Fibroblast of peridontal ligament (primary cell): ENCODE data around the gene RNF41.
"Not testable (repeated sequence)": the region's sequence is repeated elsewhere in the genome, so short reads cannot be mapped to it uniquely, and the experiment has no call there.

ENCODE experiments used
- DNase-seq: peaks from one replicate; pipeline ENCODE4 v3.0.0-alpha.2; 2010; ENCODE audit errors: extremely low read depth

Gene RNF41

DNA sequence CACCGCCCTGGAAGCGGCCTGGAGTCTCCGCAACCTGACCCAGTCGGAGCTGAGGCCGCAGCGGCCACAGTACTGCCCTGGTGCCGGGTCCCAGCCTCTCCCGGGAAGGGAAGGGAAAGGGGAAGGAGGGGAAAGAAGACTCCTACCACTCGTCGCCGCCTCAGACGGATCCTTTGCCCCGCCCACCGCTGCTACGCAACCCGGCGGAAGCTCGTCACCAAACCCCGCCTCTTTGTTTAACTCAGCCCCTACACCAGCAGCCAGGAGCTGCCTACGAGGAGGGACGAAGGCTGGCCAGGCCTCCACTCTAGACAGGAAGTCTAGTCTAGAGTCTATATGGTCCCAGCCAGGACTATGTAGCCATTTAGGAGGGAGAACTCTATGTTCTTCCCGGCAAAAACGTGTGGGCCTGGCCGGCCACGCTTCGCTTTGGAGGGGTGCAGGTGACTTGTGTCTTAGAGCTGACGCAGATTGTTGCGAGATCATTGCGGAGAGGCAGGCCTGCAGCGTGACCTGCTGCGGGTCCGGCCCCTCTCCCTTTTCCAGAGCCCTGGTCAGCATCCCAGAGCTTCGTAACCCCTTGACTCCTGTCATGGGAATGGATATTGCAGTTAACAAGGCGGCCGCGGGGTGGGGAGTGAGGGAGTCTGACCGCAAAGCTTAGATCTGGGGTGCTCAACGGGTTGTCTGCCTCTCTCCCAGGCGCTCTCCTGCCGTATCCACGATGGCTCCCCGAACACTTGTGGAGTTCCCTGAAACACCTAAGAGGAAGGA is at the start of gene RNF41:
Gene RNF41 (minus strand): TSS at position 166 of the 774 bp plus-strand sequence. CDS start 7,875 bp downstream, outside the sequence.
- peak; percentile 97 for DNase-seq

DNA sequence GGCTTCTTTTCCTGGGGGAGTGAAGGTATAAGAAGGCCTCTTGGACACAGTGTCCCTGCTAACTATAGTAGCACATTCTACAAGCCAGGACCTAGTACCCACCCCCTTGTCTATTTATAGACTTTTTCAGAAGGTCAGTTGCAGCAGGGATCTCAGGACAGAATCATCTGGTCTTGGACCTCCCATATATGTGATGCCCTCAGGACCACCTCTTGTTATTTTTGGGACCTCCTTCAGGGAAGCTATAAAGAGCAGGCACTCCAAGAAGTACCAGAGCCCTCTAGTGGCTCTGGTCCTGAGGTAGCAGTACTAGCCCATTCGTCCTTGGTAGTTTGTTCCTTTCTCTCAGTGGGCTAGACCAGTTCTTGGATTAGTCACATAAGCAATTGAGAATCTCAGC is 49.3 kb upstream of the RNF41 start:
- DNase-seq = peak; percentile 41

DNA sequence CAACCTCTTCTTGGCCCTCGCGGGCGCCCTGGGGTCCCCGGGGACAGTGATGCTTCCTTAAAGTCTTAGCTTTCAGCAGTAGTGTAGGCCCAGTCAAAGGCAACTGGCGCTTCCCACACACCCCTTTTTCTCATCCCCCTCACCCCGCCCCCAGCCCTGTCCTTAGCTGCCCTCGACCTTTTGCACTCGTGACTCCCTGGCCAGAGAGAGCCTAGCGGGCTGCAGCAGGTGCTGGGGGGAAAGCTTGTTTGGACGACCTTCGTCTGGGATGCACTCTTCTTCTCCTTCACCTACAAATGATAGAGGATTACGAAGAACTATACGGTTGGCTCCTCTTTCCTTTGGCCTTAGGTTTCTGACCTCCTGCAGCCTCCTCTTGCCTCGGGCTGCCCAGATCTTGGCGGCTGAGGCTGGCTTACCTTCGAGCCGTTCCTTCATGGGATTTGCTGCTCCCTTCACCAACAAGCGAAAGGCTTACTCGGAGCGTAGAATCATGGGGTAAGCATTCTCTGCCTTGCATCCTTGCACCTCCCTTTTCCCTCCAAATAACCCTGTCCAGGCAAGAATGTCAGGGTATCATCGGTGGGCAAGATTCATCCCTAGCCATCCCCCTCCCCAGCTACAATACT is 45.8 kb upstream of the RNF41 start:
- no peak for DNase-seq

DNA sequence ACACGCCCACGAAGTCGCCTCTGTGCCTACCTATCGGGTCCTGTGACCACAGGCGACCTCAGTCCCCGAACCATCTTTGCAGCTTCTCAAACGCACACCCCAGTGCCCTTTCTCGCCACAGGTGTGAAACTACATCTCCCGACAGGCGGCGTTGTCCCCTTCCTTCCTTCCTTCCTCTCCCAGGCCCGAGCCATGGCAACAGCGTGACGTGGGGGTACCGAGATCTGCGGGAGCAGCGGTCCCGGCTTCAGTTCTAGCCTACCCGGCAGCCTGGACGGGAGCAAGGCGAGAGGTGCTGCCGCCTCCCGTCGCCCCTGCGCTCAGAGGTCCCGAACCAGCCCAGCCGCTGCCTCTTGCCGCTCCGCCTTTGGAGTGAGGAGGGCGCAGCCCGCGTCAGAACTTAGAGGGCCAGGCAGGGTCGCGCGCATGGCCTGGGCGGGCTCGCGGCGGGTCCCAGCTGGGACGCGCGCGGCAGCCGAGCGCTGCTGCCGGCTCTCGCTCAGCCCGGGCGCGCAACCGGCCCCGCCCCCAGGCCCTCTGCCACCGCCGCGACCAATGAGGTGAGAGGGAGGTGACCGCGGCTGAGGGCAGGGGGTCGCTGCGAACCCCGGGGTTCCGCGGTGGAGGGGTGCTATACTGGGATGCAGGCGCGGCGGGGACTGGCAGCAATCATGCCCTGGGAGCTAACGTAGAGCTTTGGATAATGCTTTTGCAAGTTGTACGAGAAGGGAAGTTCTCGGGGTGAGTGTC is 45.1 kb upstream of the RNF41 start, which contains the start of gene COQ10A:
Gene COQ10A (plus strand): TSS at position 250 of the 750 bp plus-strand sequence. CDS start 177 bp downstream, at position 427.
- peak; percentile 80 for DNase-seq

DNA sequence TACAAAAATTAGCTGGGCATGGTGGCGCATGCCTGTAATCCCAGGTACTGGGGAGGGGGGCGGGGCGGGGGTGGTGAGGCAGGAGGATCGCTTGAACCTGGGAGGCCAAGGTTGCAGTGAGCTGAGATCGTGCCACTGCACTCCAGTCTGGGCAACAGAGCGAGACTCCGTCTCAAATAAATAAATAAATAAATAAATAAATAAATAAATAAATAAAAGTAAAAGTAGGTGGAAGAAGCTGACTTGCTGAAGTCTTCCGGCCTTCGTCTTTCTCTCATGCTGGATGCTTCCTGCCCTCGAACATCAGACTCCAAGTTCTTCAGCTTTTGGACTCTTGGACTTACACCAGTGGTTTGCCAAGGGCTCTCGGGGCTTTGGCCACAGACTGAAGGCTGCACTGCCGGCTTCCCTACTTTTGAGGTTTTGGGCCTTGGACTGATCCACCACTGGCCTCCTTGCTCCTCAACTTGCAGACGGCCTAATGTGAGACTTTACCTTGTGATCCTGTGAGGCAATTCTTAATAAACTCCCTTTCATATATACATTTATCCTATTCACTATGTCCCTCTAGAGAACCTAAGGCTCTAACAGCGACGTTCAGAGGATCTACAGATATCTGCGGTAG is 44.5 kb upstream of the RNF41 start:
- not testable (repeated sequence) for DNase-seq

DNA sequence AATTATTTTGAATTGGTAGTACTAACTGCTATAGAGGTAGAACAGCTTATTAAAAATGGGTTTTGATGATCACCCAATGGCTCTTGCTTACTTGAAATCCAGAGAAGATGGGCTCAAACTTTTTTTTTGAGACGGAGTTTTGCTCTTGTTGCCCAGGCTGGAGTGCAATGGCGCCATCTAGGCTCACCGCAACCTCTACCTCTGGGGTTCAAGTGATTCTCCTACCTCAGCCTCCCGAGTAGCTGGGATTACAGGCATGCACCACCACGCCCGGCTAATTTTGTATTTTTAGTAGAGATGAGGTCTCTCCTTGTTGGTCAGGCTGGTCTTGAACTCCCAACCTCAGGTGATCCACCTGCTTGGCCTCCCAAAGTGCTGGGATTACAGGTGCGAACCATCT is 41.2 kb upstream of the RNF41 start:
- DNase-seq = not testable (repeated sequence)

DNA sequence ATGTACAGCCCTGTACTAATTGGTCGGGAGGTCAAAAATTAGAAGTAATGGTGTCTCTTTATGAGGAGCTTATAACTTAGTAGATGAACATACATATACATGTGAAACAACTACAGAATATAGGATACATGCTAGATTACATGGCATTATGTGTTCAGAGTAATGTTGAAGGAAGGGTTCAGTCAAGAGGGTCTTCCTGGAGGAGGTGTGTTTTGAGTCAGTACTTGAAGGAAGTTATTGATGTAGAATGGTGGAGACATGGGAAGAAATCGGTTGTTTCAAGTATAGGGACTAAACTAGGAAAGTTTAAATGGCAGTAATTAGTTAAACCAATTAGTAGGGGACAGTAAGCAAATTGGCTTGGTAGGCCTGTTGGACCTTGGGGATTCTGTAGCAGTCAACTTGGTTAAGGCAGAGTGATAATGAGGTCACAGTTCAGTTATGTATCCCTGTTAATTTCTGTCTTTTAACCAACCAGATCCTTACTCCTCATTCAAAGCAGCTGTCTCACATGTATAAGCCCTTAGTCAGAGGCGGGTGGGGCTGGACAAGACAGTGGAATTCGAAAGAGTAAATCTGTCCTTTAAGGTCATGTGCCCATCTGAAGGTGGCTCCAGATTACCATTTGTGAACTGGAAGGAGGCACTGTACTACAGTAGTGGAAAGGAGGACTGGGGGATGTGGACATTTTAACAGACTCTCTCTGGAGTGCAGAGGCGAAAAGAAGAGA is 39.9 kb upstream of the RNF41 start:
- peak; percentile 70 for DNase-seq

DNA sequence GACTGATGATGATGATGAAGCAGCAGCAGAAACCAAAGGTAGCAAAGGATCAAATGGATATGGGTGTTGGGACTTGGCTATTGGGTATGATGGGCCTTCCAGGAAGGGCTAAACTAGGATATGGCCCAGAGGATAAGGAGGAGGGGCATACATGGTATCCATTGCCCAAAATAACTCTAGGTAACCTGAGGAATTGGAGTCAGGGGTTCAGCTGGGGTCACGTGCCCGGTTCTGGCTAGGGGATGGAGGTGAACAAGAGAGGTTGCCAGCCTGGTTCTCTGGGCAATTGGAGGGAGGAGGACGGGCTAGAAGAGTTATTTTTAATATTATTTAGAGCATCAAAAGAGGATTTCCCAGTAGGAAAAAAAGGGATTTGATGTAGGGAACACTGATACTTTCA is 39.2 kb upstream of the RNF41 start:
- no peak for DNase-seq

DNA sequence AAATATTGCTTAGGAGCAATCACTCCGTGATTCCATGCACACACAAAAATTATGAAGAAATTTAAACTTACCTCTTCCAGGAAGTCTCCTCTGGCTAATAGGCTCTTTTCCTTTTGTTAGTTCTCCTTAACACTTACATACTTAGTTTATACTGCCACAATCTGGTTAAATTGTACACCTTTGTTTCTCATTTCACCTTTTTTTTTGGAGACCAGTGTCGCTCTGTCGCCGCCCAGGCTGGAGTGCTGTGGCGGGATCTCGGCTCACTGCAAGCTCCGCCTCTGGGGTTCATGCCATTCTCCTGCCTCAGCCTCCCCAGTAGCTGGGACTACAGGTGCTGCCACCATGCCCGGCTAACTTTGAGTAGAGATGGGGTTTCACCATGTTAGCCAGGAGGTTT is 38.7 kb upstream of the RNF41 start:
- no peak for DNase-seq

DNA sequence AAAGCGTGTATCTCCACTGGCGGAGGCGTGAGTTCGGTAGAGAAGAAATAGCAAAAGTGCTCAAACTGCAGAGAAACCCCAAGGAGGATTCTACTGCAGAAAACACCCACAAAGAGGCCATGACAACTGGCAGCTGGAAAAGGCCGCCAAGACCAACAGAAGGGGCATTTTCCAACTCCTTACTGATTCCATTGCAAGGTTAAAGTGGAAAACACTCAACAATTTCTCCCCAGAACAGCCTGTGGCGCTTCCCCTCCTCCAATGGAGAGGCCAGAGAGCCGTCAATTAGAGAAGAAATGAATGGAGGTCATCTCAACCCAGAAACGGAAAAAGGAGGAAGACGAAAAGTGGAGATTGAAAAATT is 37.1 kb upstream of the RNF41 start:
- no peak for DNase-seq

DNA sequence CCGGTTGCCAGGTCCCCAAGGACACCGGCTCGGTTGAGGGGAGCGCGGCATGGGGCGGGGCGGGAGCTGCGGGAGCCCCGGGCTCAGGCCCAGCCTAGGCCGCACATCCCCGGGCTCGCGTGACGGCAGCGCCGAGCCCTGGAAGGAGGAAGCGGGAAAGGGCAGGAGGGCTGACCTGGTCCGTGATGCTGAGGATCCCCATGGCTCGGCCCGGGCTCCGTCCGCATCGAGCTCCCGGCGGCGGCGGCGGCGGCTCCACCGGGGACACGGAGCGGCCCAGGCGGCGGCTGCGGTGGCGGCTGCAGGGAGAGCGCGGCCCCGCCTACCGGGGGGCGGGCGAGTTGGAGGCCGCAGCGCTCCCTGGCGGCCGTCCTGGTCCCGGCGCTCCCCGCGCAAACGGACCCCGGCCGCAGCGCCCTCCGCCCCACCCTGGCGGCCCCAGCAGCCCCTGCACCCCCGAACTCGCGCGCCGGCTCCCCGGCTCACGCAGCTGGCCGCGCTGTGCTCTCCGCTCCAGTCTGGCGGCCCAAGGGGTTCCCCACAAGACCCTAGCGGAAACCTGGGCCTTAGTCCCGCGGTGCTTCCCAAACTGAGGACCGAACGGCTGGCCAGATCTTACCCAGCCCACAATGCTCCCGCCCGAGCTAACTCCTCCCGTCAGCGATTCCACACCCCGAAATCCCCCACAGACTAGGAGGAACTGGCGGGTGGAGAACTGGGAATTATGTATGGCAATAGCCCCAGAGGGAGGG is 36.5 kb upstream of the RNF41 start, which contains the start of gene ANKRD52:
Gene ANKRD52 (minus strand): TSS at position 317 of the 752 bp plus-strand sequence. CDS start 115 bp downstream, at position 202.
- DNase-seq = peak; percentile 83

DNA sequence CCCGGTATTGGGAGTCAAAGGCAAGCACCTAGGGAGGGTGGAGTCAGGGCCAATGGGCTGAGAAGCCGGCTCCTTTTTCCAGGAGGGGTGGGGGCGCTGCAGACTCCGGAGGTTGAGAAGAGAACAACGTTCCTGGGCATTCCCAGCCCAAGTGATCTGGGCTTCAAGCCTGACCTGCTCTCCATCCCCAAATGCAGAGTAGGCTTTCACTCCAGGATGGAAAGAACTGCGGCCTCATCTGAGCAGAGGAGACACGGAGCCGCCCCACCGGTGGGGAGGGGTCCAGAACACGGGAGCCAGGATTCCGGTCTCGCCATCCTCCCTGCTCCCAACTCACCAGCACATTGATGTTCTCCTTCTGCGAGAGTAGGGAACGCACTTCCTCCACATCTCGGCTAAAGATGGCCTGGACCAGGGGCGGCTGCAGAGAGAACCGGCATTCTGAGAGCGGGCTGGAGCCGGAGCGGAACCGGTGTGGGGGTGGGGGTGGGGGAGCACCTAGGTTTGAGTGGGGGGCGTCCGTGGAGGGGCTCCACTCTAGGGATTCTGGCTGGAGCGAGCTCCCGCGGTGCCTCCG is 35.9 kb upstream of the RNF41 start:
- no peak for DNase-seq

DNA sequence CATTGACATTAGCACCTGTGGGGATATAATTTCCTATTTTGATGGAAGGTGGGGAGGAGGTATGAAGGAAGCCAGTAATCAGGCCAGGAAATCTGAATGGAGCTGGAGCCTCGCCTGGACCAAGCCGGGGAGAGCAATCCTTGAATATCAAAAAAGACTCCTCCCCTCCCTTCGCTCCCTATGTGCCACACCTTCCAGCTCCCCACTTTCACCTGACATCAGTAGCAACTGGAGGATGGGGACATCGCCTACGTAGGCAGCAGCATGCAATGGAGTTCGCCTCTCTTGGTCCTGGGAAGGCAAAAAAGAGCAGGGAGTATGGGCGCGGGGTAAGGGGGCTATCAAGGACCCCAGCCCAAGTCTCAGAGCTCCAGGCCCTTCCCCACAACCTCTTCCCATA is 35.3 kb upstream of the RNF41 start:
- DNase-seq = no peak

DNA sequence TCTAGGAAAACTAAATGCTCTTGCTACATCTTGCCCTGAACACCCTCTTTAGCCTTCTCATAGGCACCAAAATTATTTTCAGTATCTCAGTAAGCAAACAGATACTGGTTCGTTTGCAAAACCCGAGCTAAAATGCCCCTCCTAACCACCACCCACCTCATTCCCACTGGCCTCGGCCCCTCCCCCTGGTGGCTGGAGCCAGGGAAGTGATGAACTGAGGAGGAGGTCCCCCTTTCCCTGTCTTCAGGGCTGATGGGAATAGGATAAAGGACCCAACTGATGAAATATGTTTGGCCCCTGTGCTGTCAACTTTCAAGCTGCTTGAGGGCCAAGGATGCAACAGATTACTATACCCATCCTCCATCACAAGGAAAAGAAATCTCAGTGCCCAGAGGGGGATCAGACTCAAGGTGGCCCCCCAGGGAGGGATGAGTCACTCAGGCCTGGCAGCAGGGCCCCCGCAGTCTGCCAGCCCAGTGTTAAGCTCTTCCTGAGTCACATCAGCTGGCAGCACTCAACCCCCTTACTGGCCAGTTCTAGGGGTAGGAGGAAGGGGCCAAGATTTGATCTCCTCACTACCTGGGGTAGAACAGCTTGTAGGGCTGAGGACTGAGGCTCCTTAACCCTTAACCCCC is 34.7 kb upstream of the RNF41 start:
- DNase-seq = peak; percentile 59

DNA sequence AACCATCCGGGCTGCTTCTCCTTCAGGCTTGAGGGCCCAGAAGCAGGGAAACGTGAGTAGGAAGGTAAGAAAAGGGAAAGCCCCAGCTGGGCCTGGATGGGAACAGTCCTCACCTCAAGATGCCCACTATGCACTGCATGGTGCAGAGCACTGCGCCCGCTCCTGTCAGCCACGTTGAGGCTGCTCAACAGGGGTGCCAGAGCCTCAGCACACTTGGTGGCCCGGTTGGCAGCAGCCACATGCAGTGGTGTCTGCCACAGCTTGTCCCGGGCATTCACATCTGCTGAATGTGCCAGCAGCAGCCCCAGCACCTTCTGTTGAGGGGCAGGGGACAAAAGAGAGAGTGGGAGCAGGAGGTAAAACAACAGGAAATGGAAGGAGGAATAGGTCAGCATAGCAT is 33.9 kb upstream of the RNF41 start:
- DNase-seq = no peak

DNA sequence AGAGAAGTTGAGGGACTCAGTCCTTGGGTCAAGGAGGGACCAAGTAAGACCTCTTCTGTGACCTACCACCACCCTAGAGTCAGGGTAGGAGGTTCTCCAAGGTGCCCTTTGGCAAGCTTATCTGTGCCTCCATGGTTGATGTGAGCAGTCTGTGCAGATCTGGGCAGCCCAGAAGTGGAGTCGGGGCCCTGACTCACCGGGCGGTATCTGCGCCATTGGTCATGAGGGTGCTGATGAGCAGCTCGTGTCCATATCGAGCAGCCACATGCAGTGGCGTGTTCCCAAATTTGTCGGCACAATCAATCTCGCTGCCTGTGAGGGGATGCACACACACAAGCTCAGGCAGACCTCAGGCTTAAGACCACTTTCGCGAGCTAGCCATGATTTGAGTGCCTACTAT is 31.4 kb upstream of the RNF41 start:
- no peak for DNase-seq

DNA sequence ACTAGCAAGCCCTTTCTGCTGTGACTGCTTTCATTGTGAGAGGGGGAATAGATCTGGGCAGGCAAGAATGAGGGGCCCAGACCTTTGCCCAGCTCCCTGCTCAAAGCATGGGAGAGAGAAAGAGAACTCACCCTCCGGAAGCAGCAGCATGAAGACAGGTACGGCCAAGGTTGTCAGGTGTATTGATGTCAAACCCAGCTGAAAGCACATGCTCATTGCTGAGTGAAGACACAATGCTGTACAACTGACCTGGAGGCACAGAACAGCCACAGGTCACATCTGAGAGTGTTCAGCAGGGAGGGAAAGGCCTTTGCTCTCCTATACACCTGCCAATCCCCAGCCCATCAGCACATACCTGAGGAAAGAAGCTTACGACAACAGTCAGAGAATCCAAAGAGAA is 30.9 kb upstream of the RNF41 start:
- no peak for DNase-seq

DNA sequence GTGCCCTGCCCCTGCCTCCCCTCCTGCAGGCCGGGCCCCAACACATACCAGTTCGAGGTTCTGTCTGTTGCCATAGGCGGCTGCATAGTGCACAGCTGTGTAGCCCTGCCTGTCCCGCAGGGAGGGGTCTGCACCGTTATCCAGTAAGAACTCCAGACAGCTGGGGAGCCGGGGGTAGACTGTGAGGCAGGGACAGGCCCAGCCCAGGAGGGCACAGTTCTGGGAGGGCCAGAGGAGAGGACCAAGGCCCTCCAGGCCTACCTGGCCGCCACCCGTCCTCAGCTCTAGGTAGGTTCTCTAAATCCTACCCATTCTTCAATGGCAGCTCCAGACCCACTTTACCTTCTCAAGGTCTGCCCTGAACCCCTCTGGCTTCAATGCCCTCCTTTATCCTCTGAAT is 27.0 kb upstream of the RNF41 start:
- no peak for DNase-seq

DNA sequence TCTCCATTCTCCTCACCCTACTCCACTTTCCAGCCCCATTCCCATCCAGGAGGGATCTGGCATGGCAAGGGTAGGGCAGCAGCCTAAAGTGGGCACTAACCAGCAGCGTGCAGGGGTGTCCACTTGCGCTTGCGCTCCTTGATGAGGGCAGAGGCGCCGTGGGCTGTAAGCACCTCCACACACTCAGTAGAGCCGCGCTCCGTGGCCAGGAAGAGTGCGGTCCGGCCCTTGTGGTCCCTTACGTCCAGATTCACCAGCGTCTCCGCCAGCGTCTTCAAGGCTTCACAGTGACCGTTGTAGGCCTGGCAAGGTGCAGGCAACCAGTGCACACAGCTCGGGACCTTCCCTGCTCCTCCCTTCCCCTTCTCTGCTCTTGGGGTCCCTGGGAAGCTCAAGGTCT is 26.2 kb upstream of the RNF41 start:
- DNase-seq = no peak

DNA sequence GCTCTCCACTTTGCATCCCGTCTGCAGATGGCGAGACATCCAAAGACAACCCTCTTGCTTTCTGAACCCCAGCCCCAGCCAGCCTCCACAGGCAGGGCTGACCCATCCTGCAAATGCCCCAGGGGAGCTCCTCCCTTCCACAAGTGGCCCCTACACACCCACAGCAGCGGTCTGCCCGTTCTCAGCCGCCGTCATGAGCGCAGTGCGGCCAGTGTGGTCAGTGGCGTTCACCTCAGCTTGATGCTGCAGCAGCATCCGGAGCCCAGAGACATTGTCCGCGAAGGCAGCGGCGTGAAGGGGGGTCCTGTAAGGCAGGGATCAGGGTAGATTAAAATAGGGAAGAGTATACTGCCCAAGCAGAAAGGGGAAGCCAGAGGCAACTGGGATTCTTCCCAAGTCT is 22.8 kb upstream of the RNF41 start:
- no peak for DNase-seq
